HG02884 (cell line): ENCODE data around the gene PARD3B.

ENCODE experiments used
- ATAC-seq: cut with Tn5 transposase; IDR thresholded peaks from one replicate; pipeline ENCODE4 v1.9.1; 2021; ENCODE audit warnings: mild to moderate bottlenecking, moderate library complexity; ENCODE audit not compliant: unreplicated experiment

PARD3B gene

GRCh38 chr2:205367331-205367935, 822.2 kb downstream of the PARD3B start:
- ATAC-seq, result no peak

- no peak for ATAC-seq
These were observed 824.5 kb downstream of the PARD3B start for GRCh38 chr2:205369813-205370212.

DNA sequence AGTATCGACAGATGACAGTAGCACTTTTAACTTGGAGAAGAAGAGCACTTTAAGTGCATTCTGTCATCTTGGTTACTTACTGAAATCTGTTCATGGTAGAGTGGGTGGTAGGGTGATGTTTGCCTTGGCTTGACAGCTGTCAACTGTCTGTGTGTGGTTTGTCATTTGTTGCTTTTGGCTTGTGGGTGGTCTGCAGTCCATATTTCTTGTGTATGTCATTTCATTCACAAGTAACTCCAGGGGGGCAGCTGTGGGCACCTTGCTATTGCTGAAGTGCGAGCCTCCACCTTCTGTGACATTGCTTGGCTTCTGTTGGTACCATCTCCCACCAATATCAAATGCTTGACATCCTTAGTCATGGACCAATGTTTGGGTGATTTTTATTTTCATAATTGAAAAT, 825.5 kb downstream of the PARD3B start:
- no peak for ATAC-seq

DNA sequence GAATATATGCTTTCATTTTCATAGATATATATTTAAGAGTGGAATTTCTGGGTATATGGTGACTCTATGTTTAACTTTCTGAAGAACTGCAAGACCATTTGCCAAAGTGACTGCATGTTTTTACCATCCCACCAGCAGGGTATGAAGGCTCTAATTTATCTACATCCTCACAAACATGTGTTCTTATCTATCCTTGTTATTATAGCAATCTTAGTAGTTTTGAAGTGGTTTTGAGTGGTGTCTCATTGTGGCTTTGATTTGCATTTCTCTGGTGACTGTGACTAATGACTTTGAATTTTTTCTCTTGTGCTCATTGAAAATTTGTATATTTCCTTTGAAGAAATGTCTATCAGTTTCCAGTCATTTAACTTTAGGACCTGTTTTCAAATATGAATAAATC, 826.9 kb downstream of the PARD3B start:
- no peak for ATAC-seq

DNA sequence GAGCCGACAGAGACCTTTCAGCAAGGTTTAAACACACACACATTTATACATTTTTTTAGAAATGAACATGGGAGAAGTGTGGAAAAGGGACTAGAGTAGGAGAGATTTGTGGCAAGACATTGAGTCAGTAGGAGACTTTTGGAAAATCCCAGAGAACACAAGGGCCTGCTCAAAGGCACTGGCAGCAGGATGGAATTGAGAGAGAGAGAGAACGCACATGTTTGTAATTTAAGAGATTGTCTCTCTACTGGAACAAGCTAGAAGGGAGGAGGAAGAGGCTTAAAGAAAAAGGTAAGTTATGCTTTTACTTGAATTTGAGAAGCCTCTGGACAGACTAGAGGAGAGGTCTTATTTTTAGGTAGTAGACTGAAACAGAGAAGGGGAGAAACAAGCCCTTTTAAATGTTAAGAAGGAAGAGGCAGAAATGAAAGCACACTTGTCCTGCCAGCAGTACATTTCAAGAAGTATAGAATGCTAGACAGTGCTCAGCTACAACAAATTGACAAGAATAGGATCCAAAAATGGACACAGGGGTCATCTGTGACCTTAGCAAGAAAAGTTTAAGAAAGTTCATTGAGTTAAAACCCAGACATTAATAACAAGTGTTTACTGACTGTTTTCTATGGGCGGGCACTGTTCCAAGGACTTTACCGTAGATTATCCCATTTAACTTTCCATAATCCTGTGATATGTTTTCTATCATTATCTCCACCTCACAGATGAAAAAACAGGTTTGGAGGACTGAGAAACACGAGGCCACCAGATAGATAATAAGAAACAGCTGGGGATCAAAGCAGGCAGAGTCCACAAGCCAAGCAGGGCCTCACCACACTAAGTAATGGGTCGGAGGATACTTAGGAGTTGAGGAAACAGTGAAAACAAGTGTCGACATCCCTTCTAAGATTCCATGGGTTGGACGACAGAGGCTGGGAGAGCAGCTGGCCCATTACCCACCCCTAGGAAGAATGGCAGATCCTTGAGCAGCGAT, 830.5 kb downstream of the PARD3B start:
- ATAC-seq, result no peak

DNA sequence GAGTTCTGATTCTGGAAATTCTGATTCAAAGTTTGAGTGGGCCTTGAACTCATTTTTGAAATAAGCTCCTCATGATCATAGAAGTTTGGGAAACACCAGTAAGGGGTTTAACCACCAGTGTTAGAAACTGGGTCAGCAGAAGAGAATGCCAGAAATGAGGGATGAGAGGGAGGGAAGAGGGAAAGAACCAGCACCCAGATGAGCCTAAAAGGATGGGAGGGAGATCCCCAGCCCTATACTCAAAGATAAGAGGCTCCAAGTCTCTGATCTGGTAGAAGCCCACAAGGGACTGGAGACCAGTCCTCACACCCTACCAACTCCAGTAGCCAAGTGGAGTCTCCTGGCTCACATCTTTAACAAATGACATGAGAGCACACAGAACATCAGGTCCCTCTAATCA, 832.0 kb downstream of the PARD3B start:
- no peak for ATAC-seq

DNA sequence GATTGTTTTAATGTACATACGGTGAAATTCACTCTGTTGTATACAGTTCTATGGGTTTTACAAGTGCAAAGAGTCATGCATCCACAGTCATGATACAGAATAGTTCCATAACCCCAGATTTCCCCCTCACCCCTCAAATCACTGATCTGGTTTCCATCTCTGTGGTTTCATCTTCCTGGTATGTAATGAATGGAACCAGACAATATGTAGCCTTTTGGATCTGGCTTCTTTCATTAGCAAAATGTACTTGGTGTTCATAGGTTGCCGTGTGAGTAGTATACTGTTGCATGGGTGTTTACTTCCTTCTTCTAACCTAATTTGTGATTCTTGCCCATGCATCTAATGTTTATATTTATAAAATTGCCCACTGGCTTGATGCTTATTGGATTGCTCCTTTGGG, 838.3 kb downstream of the PARD3B start:
- no peak for ATAC-seq

DNA sequence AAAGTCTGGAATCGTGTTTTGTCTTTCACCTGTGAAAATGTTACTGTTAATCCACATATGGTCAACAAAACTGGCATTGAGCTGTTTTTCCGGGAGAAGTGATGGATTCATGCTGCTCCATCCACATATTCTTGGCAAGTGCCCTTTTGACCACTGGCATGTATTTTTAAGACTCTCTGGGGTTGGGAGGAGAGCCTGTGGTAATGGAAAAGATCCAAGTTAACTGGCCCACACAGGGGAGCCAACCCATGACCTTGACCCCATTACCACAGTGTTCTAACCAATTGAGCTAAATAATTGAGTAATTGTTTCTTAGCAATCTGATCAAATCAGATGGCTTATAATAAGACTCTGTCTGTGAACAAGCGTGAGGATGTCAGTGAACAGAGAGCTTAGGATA, 840.8 kb downstream of the PARD3B start:
- no peak for ATAC-seq

- ATAC-seq, result no peak
These were observed 842.2 kb downstream of the PARD3B start for GRCh38 chr2:205387350-205388055.

DNA sequence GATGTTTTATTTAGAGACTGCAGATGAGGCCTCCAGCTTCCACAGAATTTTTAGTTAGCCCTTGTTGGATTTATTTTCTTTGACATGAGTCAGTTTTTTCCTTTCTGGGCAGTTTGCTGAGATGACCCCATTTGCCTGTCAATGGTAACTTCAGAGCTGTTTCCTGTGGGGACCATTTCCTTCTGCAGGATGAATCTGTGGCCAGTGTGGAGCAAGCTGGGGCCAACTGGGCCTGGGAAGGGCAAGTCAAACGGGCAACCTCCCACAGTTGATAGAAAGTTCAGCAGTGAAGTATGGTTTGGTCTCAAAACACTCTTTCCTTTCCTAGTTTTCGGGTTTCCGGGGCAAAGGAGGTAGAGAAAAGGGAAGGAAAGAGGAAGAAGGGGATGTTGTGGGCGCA, 845.6 kb downstream of the PARD3B start:
- ATAC-seq, result no peak

DNA sequence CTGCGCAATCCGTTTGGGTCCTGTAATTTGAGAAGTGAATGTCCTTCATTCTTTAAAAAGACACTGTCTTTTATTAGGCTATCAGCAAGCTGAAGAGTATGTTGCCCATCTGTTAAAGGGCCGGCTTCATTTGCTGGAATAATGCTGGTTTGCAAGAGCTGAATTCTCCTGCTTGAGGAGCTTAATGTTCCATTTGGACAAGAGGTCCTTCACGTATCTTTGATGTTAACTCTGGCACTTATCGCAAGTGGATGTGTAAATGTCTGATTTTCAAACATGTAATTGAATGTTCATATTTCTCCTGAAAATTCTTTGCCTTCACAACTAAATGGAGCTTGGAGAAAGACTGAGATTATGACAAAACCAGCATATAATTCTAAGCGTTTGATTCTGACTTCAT, 856.2 kb downstream of the PARD3B start:
- no peak for ATAC-seq

GRCh38 chr2:205402011-205402410, 856.7 kb downstream of the PARD3B start:
- no peak for ATAC-seq

DNA sequence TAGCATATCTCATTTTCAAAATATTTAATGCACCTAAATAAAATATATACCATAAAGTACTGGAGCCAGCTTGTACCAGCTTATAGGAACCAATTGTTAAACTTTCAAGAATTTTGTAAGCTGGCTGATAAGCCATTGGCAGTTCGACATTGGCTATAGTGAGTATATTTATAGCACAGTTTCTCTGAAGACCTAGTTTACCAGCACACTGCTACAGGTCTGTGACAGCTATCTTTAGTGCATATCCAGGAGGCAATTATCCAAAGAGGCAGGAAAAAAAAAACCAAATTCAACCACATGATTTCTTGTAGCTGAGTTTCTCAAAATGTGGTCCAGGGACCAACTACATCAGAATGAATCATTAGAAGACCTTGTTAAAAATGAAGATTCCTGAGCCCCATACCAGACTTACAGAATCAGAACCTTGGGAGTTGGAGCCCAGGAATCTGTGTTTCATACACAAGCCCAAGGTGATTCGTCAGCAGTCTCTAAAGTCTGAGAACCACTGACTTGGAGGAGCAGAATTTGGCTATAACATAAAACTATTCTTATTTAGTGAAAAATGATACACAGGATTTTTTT, 858.1 kb downstream of the PARD3B start:
- ATAC-seq, result no peak

GRCh38 chr2:205405194-205405593, 859.9 kb downstream of the PARD3B start:
- ATAC-seq, result no peak

GRCh38 chr2:205405752-205406151, 860.5 kb downstream of the PARD3B start:
- no peak for ATAC-seq

- ATAC-seq, result no peak
These were observed 862.7 kb downstream of the PARD3B start for GRCh38 chr2:205407984-205408383.

- ATAC-seq, result no peak
These were observed 863.4 kb downstream of the PARD3B start for GRCh38 chr2:205408696-205409095.

DNA sequence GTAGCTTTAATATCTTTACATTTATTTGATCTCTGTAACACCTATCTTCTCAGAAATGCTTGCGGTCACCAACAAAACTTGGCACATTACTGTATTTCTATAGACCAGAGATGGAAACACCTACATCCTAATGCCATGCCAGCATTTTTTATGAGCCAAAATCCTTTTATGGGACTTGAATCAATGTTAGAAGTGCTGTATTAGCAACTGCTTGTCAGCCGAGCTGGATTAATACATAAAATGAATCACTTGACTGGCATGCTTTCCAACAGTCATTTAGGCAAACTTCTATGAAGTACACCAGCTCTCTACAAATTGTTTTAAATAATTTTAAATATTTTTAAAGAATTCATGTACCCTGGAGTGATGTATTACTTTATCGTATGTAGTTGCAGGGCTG, 864.1 kb downstream of the PARD3B start:
- ATAC-seq, result no peak

DNA sequence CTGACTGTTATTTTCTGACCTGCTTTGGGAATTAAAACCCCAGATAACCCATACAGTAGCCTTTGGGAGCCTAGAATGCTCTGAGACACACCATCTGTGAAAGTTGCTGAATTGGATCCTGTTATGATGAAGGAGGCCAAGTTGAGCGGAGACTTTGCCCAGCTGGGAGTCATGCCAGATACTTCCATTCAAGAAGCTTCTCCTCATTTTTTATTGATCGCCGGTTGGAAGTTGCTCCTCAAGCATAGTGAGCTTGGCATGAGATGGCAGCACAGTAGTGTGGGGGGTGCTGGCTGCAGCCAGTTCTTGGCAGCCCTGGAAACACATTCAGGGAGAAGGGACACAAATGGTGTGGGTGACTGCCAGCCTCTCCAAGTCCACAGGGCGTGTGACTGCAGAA, 866.3 kb downstream of the PARD3B start:
- no peak for ATAC-seq

DNA sequence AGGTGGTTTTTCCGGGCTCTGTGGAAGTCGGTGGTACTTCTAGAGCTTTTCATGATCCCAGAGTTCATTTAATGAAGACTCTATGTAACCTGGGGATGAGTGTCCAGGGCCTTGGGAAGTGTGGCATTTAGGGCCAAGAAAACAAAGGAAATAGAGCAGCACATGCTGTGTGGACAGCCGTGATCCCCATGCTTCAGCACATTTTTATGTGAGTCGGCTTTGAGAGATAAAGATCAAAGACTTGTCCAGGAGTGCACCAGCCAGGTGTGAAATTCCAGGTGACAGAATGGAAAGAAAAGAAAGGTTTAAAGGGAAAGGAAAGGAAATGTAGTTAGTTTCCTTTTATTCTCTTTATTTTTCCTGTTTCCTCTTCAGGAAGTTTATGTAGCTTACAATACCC, 879.1 kb downstream of the PARD3B start:
- no peak for ATAC-seq

DNA sequence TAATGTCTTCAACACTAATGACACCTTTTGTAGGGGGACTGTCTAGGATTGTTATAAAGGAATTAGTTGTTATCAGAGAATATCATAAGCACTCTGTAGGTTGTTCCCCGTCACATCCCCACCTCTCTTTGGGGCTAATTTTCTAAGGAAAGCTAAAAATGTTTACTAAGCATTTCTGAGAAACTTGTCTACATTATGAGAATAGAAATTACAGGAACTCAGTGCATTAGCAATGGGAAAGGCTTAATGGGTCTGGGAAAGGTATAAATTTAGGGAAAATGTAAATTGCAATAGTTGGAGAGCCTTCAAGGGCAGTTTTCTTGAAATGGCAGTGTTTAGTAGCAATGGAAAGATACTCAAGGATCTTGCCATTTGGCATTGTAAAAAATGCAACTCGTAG, 879.8 kb downstream of the PARD3B start:
- no peak for ATAC-seq
